Activated CD4-positive, alpha-beta T cell treated with anti-CD3 and anti-CD28 coated beads for 48 hours (primary cell): ENCODE results near the gene SLC25A26.
A peak's percentile ranks its signal among the peaks of the same experiment; 100 is the strongest.

Experiments
- DNase-seq: peaks from one replicate; pipeline ENCODE4 v3.0.0-alpha.2; 2020

SLC25A26 gene

GRCh38 chr3:66378256-66378655 lies 157.5 kb downstream of the SLC25A26 start:
- peak; percentile 52 for DNase-seq

- no peak for DNase-seq
Observed at GRCh38 chr3:66379565-66379964, 158.8 kb downstream of the SLC25A26 start.

DNA sequence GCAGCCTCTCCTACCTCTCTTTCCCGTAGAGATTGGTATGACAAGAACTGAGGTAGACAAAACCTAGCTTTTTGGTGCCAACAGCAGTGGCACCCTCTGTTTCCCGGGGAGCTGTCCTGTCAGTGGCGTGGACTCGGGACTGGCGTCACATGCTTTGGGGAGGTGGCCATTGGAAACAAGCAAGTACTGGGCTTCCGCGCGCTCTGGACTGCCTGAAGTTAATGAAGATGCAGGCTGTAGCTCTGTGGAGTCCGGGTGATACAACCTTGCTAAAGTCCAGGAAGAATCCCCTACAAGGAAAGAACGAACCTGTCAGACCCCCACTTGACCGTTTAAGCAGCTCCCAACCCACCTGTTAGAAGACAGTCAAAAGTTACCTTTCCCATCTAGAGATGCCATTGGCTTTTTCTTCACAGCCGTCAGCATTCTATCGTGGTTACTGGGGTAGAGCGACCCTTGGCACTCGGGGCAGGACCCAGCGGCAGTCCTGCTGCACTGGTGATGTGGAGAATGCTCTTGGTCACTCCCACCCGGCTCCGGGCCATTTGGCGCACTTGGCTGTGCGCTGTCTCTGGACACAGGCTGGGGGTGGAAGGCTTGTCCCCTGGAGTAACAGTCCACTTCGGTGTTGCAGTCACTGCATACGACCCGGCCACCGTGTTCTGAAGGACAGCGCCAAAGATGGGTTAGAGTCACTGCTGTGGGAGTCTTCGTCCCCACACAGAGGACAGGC lies 159.6 kb downstream of the SLC25A26 start:
- no peak for DNase-seq

GRCh38 chr3:66381626-66382025 lies 160.8 kb downstream of the SLC25A26 start:
- DNase-seq: no peak

GRCh38 chr3:66382142-66382541 lies 161.3 kb downstream of the SLC25A26 start:
- DNase-seq: no peak

- DNase-seq: no peak
Observed at GRCh38 chr3:66383023-66383422, 162.2 kb downstream of the SLC25A26 start.

DNA sequence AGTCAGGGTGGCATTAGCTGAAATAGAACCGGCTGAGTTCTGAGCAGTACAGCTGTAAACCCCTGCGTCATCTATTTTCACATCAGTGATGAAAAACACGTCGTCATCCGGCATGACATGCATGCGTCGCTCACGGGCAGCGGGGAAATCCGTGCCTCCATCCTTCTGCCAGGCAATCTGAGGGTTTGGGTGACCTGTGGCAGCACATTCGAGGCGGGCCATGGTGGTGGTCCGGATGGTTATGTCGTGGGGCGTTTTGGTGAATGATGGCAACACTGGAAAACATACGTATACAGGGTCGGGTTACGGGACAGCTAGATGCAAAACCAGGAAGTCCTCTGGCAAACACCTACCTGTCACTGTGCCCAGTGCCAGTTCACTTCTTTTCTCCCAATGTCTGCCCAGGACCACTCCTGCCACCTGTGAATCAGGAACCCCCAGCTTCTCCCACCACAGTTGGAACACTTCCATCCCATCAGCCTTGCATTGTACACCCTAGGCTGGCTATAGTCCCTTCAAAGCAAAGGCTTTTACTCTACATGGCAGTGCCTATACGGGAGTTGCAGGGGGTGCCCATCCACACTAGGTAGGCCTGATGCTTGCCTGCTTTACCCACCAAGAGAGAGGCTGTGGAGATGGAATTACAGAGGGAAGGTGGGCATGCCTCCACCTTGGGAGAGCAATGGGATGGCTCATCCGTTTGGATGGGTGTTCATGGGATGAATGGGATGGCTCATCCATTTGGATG lies 163.4 kb downstream of the SLC25A26 start:
- no peak for DNase-seq

- DNase-seq: no peak
Observed at GRCh38 chr3:66385066-66385465, 164.3 kb downstream of the SLC25A26 start.

- DNase-seq: no peak
Observed at GRCh38 chr3:66386011-66386924, 165.5 kb downstream of the SLC25A26 start.

- no peak for DNase-seq
Observed at GRCh38 chr3:66386925-66387650, 166.3 kb downstream of the SLC25A26 start.

GRCh38 chr3:66390013-66390412 lies 169.2 kb downstream of the SLC25A26 start:
- DNase-seq: no peak

- no peak for DNase-seq
Observed at GRCh38 chr3:66392512-66392911, 171.7 kb downstream of the SLC25A26 start.

DNA sequence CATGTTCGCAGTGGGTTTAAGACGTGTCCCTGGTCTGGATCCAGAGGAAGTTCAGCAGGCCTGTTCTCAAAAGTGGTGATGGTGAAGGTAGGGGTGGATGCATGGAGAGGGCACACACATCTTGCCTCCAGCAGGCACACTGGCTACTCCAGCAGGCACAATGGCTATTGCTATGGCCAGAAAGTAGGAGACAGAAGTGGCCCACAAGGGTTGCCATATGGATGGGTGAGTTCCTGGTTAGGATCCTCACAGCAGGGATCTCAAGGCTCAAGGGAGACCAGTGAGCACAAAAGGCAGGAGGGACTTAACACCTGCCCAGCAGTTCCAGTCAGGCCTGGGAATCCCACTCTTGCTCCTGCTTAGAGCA lies 172.1 kb downstream of the SLC25A26 start:
- DNase-seq: no peak

GRCh38 chr3:66393333-66394005 lies 172.7 kb downstream of the SLC25A26 start:
- DNase-seq: no peak

DNA sequence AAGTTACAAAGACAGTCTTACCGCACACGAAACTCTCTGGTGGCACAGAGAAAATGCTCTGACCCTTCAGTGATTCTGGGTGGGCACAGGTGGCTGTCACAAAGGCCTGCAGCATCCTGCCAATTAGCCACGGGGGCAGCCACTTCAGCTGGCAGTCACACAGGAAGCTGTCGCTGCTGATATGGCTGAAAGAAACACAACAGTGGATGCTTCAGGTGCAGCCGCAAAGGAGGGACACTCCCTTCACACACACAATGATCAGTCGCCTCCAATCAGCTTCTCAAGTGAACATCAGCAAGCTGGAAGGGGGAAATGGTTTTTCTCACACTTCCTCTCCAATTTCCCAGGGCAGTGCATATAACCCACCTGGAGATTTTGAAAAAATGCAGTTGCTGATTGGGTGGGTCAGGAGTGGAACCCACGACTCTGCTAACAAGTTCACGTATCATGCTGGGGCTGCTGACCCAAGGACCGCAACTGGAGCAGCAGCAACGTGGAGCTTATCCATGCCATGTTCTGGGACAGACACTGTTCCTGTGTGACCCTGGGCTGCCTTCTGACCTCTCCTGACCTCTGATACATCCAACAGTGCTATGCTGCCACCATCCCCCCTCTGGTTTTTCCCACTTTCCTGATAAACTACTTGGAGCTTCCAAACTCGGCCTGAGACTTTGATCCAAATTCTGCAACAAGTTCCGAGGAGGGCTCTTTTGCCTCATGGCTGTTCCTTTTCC lies 173.4 kb downstream of the SLC25A26 start:
- DNase-seq: peak; percentile 57

- no peak for DNase-seq
Observed at GRCh38 chr3:66394753-66395249, 174.0 kb downstream of the SLC25A26 start.

DNA sequence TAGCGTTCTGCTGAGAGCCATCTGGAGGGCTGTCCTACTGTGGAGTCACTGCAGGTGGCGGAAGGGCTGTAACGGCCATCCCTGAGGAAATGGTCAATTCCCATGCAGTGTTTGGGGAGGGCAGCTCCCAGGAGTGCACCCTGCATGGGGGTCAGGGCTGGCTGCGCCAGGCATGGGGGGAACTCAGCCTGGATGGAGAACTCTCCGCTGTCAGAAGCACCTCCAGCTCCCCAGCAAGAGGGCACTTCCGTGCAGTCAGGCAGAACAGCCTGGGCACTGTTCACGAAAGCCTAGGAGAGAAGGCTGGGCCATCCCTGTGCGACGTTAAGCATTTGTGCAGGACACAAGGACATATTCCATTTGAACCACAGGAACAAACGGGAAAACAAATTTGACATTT lies 174.8 kb downstream of the SLC25A26 start:
- DNase-seq: no peak

GRCh38 chr3:66396161-66396760 lies 175.5 kb downstream of the SLC25A26 start:
- DNase-seq: no peak

DNA sequence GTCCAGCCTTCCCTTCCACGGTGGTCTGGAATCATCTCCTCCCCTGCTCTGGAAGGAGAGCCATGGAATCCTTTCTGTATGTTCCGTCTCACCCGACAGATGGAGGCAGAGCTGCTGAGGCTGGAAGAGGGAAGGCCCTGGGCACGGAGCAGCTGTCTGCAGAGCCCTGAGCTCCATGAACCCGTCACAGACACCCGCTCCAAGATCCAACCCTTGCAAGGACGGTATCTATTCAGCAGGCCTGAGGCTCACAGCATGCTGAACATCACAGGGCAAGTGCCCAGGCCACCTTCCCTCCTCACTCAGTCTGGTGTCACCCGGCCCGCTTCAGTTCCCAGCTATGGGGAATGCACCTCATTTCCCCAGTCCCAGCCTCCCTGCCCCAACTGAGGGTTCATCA lies 176.1 kb downstream of the SLC25A26 start:
- no peak for DNase-seq

- DNase-seq: no peak
Observed at GRCh38 chr3:66397745-66398144, 176.9 kb downstream of the SLC25A26 start.
